NCI-H1436 treated with DMSO at 0.1 percent for 48 hours (cell line): Measurements from ENCODE around the gene CAB39L.

ENCODE experiments used
- DNase-seq: peaks from one replicate; lab custom pipeline; 2025; lab: John Stamatoyannopoulos, UW

CAB39L gene

GRCh38 chr13:49399801-49400472, 43.9 kb downstream of the CAB39L start:
- no peak for DNase-seq

GRCh38 chr13:49395878-49396380, 47.9 kb downstream of the CAB39L start:
- DNase-seq, result no peak

GRCh38 chr13:49395451-49395865, 48.4 kb downstream of the CAB39L start:
- DNase-seq, result no peak

GRCh38 chr13:49388091-49388635, 55.7 kb downstream of the CAB39L start:
- DNase-seq, result no peak

- no peak for DNase-seq
Observed at GRCh38 chr13:49386664-49387063, 57.2 kb downstream of the CAB39L start.

GRCh38 chr13:49376121-49376520, 67.7 kb downstream of the CAB39L start:
- DNase-seq, result no peak

- DNase-seq, result no peak
Observed at GRCh38 chr13:49374585-49375290, 69.1 kb downstream of the CAB39L start.

GRCh38 chr13:49373716-49374115, 70.1 kb downstream of the CAB39L start:
- no peak for DNase-seq

- DNase-seq, result no peak
Observed at GRCh38 chr13:49371943-49372613, 71.8 kb downstream of the CAB39L start.

- no peak for DNase-seq
Observed at GRCh38 chr13:49370371-49370770, 73.5 kb downstream of the CAB39L start.

GRCh38 chr13:49369866-49370265, 74.0 kb downstream of the CAB39L start:
- no peak for DNase-seq

GRCh38 chr13:49368688-49369087, 75.2 kb downstream of the CAB39L start:
- no peak for DNase-seq

- no peak for DNase-seq
Observed at GRCh38 chr13:49367640-49368422, 76.0 kb downstream of the CAB39L start.

- DNase-seq, result no peak
Observed at GRCh38 chr13:49366841-49367240, 77.0 kb downstream of the CAB39L start.

- DNase-seq, result no peak
Observed at GRCh38 chr13:49357694-49358093, 86.2 kb downstream of the CAB39L start.

GRCh38 chr13:49356223-49356622, 87.6 kb downstream of the CAB39L start:
- no peak for DNase-seq

- DNase-seq, result no peak
Observed at GRCh38 chr13:49354719-49355118, 89.1 kb downstream of the CAB39L start.

GRCh38 chr13:49353908-49354307, 90.0 kb downstream of the CAB39L start:
- no peak for DNase-seq

GRCh38 chr13:49351871-49352270, 92.0 kb downstream of the CAB39L start:
- no peak for DNase-seq

- no peak for DNase-seq
Observed at GRCh38 chr13:49348751-49349150, 95.1 kb downstream of the CAB39L start.

- no peak for DNase-seq
Observed at GRCh38 chr13:49347650-49348385, 96.0 kb downstream of the CAB39L start.
